GM12878 (cell line): ENCODE measurements around the gene CTXND1. TPM values are rescaled to one million over a fixed set of nuclear protein-coding genes. Genes with fewer than 3 reads are reported as not detected.

Source experiments
- ATAC-seq: fragments of 200-7000 bp; cut with Tn5 transposase; 3 replicates; pipeline ENCODE4 v1.9.1; 2020; ENCODE audit warnings: mild to moderate bottlenecking, moderate library complexity
- BruUV-seq: library from RNA; stranded (reverse); fragments of 400-500 nt; replicated peaks from 2 replicates; lab custom pipeline; 2021; lab: Mats Ljungman, UMichigan
- CTCF ChIA-PET: fragments of 300-600 bp; sonication (Branson Sonifier 250); formaldehyde crosslinking; extraction: SDS; loops from one replicate; lab custom pipeline; 2021; ENCODE audit warnings: inconsistent platforms; lab: Yijun Ruan, JAX
- POLR2A ChIA-PET: fragments of 350-600 bp; formaldehyde crosslinking; extraction: SDS; loops from one replicate; lab custom pipeline; 2021; ENCODE audit warnings: inconsistent platforms; lab: Charles Lee
- RAD21 ChIA-PET: fragments of 300-600 bp; sonication (Branson Sonifier 250); formaldehyde crosslinking; loops from one replicate; lab custom pipeline; 2023; ENCODE audit warnings: antibody characterized with exemption; ENCODE audit not compliant: unreplicated experiment; lab: Charles Lee
- SMC1A ChIA-PET: fragments of 300-600 bp; sonication (Branson Sonifier 250); formaldehyde crosslinking; loops from one replicate; lab custom pipeline; 2023; ENCODE audit not compliant: unreplicated experiment, uncharacterized antibody; lab: Charles Lee
- DNase-seq: peaks from one replicate; pipeline ENCODE4 v3.0.0-alpha.2; 2011; ENCODE audit warnings: low read depth, low spot score
- FAIRE-seq: peaks from 3 replicates; lab custom pipeline; 2011; peaks lifted over from hg19 to GRCh38; lab: Jason Lieb, UNC
- H2AFZ ChIP-seq: 2 replicates; pipeline ENCODE4 v1.6.0; 2011; ENCODE audit warnings: low read depth, low read length, control low read depth; ENCODE audit not compliant: control insufficient read depth
- H3K27ac ChIP-seq: 2 replicates; pipeline ENCODE4 v1.5.1; 2011; ENCODE audit warnings: control low read depth; ENCODE audit not compliant: control insufficient read depth, insufficient read depth
- H3K27me3 ChIP-seq, 2 experiments: replicated peaks in 1 of 2; 2 replicates each; pipeline versions ENCODE4 v1.6.0 to v1.6.1; 2011; ENCODE audit warnings: low read length in 1 of 2; ENCODE audit not compliant: control insufficient read depth in 2 of 2, insufficient read depth in 2 of 2
- H3K36me3 ChIP-seq, 2 experiments: 2 replicates each; pipeline ENCODE4 v1.5.1; 2011; ENCODE audit warnings: low read length in 1 of 2; ENCODE audit not compliant: control insufficient read depth in 2 of 2, insufficient read depth in 2 of 2
- H3K4me1 ChIP-seq: 2 replicates; pipeline ENCODE4 v1.6.1; 2011; ENCODE audit warnings: mild to moderate bottlenecking, low read length, moderate library complexity, mixed read lengths; ENCODE audit not compliant: control insufficient read depth, insufficient read depth
- H3K4me2 ChIP-seq: 2 replicates; pipeline ENCODE4 v1.6.0; 2011; ENCODE audit warnings: control low read depth; ENCODE audit not compliant: control insufficient read depth, insufficient read depth
- H3K4me3 ChIP-seq: fragments of 200-600 bp; sonication (generic); 2 replicates; pipeline ENCODE4 v1.5.1; 2016
- H3K79me2 ChIP-seq: 2 replicates; pipeline ENCODE4 v1.6.0; 2011; ENCODE audit warnings: low read length; ENCODE audit not compliant: control insufficient read depth, insufficient read depth
- H3K9ac ChIP-seq: 2 replicates; pipeline ENCODE4 v1.8.0; 2011; ENCODE audit warnings: low read length, control low read depth, mixed read lengths; ENCODE audit not compliant: control insufficient read depth, insufficient read depth
- H3K9me3 ChIP-seq: replicated peaks from 3 replicates; pipeline ENCODE4 v1.5.1; 2011; ENCODE audit warnings: mild to moderate bottlenecking, low read length; ENCODE audit not compliant: control insufficient read depth, insufficient read depth
- H4K20me1 ChIP-seq: 2 replicates; pipeline ENCODE4 v1.6.0; 2011; ENCODE audit not compliant: control insufficient read depth, insufficient read depth
- E2F8 ChIP-seq: fragments of 450-650 bp; IDR thresholded peaks from 2 replicates; pipeline ENCODE4 v1.6.1; 2018; ENCODE audit warnings: mild to moderate bottlenecking, low read depth, moderate library complexity; ENCODE audit not compliant: partially characterized antibody
- HDAC2 ChIP-seq: fragments of 200-600 bp; sonication (generic); IDR thresholded peaks from 2 replicates; pipeline ENCODE4 v1.6.1; 2017
- MEF2A ChIP-seq: IDR thresholded peaks from 2 replicates; pipeline ENCODE4 v1.6.1; 2011; ENCODE audit warnings: low read depth, mild to moderate bottlenecking, low read length, moderate library complexity; ENCODE audit not compliant: insufficient read depth
- PBX3 ChIP-seq: IDR thresholded peaks from 2 replicates; pipeline ENCODE4 v1.6.1; 2011; ENCODE audit warnings: mild to moderate bottlenecking, low read depth, low read length, moderate library complexity; ENCODE audit not compliant: insufficient replicate concordance
- POLR2AphosphoS2 ChIP-seq: IDR thresholded peaks from 2 replicates; pipeline ENCODE4 v1.6.1; 2011; ENCODE audit warnings: low read depth, mild to moderate bottlenecking, low read length, improper control_type of control experiment, moderate library complexity
- WGBS: methylation state at CpG from one replicate; pipeline ENCODE4 v1.1.6; 2016; ENCODE audit warnings: low lambda C conversion rate; ENCODE audit not compliant: insufficient replicate concordance, insufficient coverage; ENCODE audit errors: missing lambda C conversion rate; 5-methylcytosine and 5-hydroxymethylcytosine counted together
- in situ Hi-C: fragments of 300-500 bp; cut with MboI; formaldehyde crosslinking; loops from 9 replicates; pipeline ENCODE4 v1.14.3; 2018; ENCODE audit warnings: mixed read lengths
- intact Hi-C: fragments of 100-400 bp; cut with micrococcal nuclease; formaldehyde crosslinking; loops from one replicate; pipeline ENCODE4 v1.14.2; 2022; ENCODE audit not compliant: unreplicated experiment
- polyA plus RNA-seq, 11 experiments: library from polyadenylated mRNA; depleted of rRNA in 4 of 11; unstranded in 6 of 11; stranded (reverse) in 5 of 11; fragments of >200 nt; fragmentation: Nextera tagmentation in 4 of 11; fragmentation: Illumina TruSeq in 1 of 11; extraction: Ambion mirVana in 4 of 11; extraction: Trizol in 1 of 11; gene quantifications; 1 replicate in 1 of 11; 2 replicates in 10 of 11; pipeline versions ENCODE4 v1.2.1 to v1.2.3, GENCODE V29; 2011 to 2016; ENCODE audit warnings: inconsistent platforms in 2 of 11, missing spikeins in 2 of 11, low read depth in 1 of 11
- total RNA-seq, 4 experiments: library from RNA; depleted of rRNA in 3 of 4; stranded (reverse); fragments of >200 nt in 3 of 4; fragmentation: Illumina TruSeq in 1 of 4; extraction: Trizol in 1 of 4; gene quantifications; 2 replicates each; pipeline versions ENCODE4 v1.2.1 to v1.2.3, GENCODE V29; 2013 to 2021

The CTXND1 gene
- total and polyA plus RNA-seq, 10 of the 15 experiments (the other 5 are each of a cell fraction or from before 2014, with no cell fraction given) = under 0.01 to 0.03 (median 0.02) TPM; not detected in 7

GRCh38 chr15:80185152-80185551 is 66.9 kb downstream of the CTXND1 start:
- H3K27ac ChIP-seq = no peak overlapping the region
- ATAC-seq (no peak), FAIRE-seq (no peak), DNase-seq (no peak)
- ChIA-PET SMC1A (no interaction called here), POLR2A (no interaction called here), RAD21 (interaction anchor here (0.6 kb wide), 1 partner anchor 53 kb away, joined by 3 read pairs; no protein-coding TSS in a partner anchor), CTCF (interaction anchor here (1.3 kb wide), 1 partner anchor 804 kb away, joined by 3 read pairs; no protein-coding TSS in a partner anchor)
- intact Hi-C loops (no loop called here), in situ Hi-C loops (no loop called here)
- no peak overlapping the region for H3K9ac ChIP-seq
- H3K79me2 ChIP-seq = no peaks in the 10 kb centered on the region
- no peak for TF ChIP-seq E2F8
- TF ChIP-seq HDAC2 = no peak
- H3K4me3 ChIP-seq = no peak overlapping the region
- no peaks in the 10 kb centered on the region for H3K9me3 ChIP-seq
- no peaks in the 10 kb centered on the region for H3K27me3 ChIP-seq
- BruUV-seq = no TSS peak
- peaks cover 3 to 8% of the 10 kb centered on the region in 2 experiments for H3K36me3 ChIP-seq
- H3K4me2 ChIP-seq = no peak overlapping the region
- 98% methylated on average over 2 of the region's 2 CpGs for WGBS
- no peak overlapping the region for H2AFZ ChIP-seq
- H4K20me1 ChIP-seq = no peaks in the 10 kb centered on the region
- H3K4me1 ChIP-seq = no peaks in the 10 kb centered on the region

- no peak for FAIRE-seq
- H3K9ac ChIP-seq = no peak overlapping the region
- POLR2A ChIA-PET = no interaction called here
- ATAC-seq = no peak
- H3K79me2 ChIP-seq = no peaks in the 10 kb centered on the region
- H3K36me3 ChIP-seq = peaks cover 3 to 8% of the 10 kb centered on the region in 2 experiments
- no peak overlapping the region for H3K4me3 ChIP-seq
- no peak overlapping the region for H2AFZ ChIP-seq
- H4K20me1 ChIP-seq = no peaks in the 10 kb centered on the region
- H3K4me2 ChIP-seq = no peak overlapping the region
- no TSS peak for BruUV-seq
- RAD21 ChIA-PET = interaction anchor here (0.6 kb wide), 1 partner anchor 53 kb away, joined by 3 read pairs; no protein-coding TSS in a partner anchor
- DNase-seq = no peak
- no peak overlapping the region for H3K27ac ChIP-seq
- SMC1A ChIA-PET = no interaction called here
- no peaks in the 10 kb centered on the region for H3K4me1 ChIP-seq
- intact Hi-C loops (no loop called here), in situ Hi-C loops (no loop called here)
- H3K9me3 ChIP-seq = no peaks in the 10 kb centered on the region
- TF ChIP-seq POLR2AphosphoS2 (no peak), PBX3 (no peak), MEF2A (no peak)
- WGBS = 92% methylated on average over 7 of the region's 7 CpGs
- H3K27me3 ChIP-seq = no peaks in the 10 kb centered on the region
- CTCF ChIA-PET = interaction anchor here (0.5 kb wide), 1 partner anchor 903 kb away, joined by 4 read pairs; no protein-coding TSS in a partner anchor
Measured at GRCh38 chr15:80184554-80184953, 67.5 kb downstream of the CTXND1 start.
